GM19023 (cell line): ENCODE measurements around the gene AP3B1.

Source experiments
- ATAC-seq: cut with Tn5 transposase; IDR thresholded peaks from one replicate; pipeline ENCODE4 v1.9.1; 2021; ENCODE audit warnings: mild to moderate bottlenecking, moderate library complexity; ENCODE audit not compliant: unreplicated experiment

AP3B1 gene

DNA sequence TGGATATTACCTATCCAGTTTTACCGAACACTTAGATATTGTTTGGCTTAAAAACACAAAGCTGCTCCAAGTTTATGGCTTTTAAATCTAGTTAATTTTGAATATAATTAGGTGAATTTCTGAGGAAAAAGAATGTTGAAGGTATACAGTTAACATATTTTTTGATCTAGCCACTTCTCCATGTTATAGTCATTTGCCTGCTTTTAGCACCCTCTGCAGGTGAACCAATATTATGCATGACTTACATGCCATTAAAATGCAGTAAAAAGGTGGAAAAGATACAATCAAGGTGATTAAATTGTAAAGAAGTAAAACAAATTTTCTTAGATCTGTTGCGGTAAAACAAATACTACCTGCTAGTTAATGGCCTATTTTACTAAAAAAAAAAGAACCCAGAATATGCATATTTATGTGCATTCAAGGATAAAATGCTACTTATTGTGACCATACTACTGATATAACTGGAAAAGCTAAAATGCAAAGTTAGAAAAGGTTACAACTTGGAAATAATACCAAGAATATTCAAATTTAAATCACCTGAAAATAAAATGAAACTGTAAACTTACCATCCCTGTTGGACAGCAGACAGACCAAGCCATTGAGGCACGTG lies 132.1 kb downstream of the AP3B1 start:
- ATAC-seq: no peak

DNA sequence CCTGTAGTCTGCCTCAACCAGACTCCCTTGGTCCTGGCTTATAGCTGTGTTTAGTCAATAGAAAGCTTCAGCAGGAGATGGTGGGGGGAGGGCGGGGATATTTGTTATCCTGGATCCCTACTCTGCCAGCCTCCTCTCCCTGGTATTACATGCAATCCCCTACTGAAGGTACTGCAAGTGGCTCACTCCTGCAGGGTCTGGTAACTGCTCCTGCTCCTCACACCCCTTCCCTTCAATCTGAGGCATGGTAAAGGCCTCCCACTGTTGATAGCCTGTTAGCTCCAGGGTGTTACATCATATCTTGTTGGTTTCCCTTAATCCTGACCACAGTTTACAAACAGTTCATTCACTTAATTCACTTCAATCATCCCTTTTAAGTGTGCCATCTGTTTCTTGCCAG lies 137.5 kb downstream of the AP3B1 start:
- no peak for ATAC-seq

DNA sequence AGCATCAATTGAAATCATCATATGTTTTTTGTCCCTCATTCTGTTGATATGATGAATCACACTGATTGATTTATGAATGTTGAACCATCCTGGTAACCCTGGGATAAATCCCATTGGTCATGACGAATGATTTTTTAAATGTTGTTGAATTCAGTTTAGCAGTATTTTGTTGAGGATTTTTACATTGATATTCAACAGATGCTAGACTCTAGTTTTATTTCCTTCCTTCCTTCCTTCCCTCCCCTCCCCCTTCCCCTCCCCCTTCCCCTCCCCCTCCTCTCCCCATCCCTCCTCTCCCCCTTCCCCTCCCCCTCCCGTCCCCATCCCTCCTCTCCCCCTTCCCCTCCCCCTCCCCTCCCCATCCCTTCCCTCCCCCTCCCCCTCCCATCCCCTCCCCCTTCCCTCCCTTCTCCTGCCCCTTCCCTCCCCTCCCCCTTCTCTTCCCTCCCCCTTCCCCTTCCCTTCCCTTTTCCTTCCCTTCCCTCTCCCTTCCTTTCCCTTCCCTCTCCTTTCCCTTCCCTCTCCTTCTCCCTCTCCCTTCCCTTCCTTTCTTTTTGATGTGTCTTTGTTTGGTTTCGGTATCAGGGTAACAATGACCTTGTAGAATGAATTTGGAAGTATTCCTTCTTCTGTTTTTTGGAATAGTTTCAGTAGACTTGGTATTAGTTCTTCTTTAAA lies 142.8 kb downstream of the AP3B1 start:
- ATAC-seq: no peak

DNA sequence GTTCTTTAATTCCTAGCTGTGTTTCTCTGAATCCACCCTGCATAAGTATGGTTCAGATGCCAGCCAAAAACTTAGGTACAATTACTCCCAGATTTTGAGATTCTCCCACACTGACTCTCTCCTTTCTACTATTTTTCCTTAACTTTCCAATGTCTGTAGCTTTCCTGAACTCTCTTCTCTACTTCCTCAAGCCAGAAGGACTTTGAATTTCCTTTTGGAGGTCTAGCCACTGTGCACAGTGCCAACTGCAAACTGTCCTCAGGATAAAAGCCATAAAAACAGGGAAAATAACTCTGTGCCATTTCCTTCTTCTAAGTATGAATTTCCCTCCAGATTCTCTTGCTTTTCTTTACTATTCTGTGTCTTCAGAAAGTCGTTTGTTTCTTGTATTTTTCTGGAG lies 157.2 kb downstream of the AP3B1 start:
- ATAC-seq: no peak

DNA sequence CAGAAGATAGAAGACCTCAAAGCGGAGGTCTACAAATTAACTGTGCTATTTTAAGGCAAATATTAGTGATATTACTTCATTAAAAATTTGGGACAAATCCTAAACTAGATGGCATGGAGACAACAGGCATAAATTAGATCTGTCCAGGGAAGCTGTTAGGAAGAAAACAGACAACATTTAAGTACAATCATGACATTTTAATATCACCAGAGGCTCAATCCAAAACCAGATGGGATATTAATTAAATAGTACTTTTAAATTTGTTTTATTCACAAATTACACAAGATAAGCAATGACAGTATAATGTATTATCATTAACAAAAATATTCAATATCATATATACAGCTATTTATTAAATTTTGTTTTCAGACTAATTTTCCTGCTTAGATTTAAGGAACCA lies 161.1 kb downstream of the AP3B1 start:
- no peak for ATAC-seq

DNA sequence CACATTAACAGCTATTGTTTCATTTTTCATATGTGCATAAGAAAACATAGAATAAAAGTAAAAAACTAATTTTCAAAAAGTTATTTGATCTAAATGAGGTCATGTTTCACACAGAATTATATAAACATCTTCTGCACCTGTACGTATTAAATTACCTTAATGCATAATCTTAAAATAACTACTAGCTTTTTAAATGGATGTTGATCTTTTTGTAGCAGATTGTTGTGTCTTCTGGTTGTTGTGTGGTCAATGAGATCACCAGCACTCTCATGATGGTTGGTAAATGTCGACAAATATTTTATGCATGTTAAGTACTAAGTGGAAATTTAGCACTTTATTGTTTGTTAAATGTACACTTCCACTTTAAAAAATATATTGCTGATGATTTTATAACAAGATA lies 162.0 kb downstream of the AP3B1 start:
- ATAC-seq: no peak

DNA sequence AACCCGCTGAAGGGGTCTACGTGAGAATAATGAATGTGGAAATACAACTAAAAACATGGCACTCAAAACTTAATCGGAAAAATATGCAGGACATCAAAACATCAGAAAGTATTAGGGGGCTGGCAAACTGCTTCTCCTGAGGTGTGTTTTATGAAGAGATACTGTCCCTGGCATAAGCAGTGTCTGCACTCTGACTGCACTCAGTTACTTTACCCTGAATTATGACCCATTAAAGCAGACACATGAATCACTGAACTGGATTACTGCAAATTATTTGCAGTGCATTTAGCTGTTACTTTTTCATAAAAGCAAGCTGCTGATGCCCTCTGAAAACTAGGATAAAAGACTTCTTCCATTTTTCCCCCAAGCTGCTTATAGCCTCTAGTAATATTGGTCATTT lies 164.9 kb downstream of the AP3B1 start:
- no peak for ATAC-seq

DNA sequence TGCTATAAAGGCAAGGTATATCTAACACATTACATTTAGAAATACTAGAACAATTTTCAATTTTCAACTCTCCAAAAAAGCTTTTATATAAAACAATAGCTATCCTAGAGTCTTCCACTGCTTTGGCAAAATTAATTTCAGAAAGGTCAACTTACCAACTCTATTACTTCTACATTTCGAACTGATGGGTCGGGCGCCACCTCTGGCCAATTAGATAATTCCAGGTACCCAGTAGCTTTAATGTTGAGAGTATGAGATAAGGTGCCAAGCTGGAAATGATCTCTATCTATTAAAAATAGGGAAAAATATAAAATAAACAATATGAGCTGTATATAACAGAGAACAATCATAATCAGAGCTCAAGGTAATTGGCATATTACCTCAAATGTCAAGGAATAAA lies 166.6 kb downstream of the AP3B1 start:
- no peak for ATAC-seq

DNA sequence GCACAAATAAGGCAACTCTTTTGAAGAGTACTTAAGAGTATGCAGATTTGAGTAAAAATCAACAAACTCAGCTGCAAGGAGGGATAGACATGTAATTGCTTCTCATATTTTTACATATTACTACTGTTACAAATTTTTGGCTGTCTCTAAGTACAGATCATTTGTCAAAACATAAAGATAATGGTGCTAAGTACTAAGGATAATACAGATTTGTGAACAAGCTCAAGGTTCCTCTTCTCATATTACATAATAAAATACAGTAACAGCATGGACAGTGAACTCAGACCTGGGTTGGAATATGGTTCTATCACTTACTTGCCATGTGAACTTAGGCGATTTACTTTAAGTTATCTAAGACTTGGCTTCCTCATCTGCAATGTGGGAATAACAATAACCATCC lies 168.0 kb downstream of the AP3B1 start:
- no peak for ATAC-seq

DNA sequence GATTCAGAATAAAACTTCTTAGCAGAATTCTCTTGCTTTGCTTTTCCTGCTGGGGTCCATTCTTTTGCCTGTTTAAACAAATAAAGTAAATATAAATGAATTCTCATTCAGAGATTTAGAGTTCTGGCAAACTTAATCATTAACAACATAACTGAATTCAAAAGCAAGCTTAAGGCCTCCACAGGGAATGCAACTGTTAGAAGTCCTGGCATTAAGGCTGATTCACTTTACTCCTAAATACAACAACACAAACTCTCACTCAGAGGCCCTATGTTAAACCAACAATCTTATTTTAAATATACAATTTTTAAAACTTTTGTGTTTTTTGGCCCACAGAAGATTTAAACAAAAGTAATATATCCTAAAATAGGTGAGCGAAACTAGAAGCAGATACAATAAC lies 178.3 kb downstream of the AP3B1 start:
- no peak for ATAC-seq

DNA sequence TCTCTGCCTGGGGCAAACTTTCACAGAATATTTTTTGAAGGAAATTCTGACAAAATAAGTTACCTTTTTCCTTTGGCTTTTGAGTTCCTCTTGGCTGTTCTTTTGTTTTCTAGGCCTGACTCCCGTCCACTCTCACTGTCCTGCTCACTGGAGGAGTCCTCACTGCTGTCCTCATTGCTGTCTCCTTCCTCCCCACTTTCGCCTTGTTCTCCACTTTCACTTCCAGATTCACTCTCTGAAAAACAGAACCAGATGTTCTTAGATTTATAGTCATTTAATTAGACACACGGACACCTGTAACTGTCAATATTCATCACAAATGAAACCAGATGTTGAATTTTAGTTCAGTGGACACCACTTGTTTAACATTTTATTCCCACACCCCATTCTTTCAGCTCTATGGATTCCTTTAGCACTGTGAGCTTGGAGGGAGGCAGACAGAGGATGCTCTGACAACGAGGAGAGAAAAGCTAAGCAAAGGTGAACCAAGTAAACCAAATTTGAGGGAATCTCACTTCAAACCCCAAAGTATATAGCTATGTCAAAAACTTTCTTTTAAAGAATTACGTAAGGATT lies 180.7 kb downstream of the AP3B1 start:
- ATAC-seq: no peak

DNA sequence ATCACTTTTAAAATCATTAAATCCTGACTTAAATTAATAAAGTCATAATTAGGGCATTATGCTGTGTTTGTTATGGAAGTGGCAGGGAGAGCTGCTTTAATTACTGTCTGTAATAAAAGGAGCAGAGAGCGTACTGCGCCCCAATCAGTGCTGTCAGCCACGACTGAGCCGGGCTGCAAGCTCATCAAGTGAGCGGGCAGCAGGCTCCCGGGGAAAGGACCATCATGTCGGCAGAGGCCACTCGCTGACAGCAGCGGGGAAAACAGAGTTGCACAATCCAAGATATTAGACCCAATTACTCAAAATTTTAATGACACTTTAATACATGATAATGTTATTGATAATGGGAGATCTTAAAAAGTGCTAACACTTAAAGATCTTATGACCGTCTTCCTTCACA lies 181.6 kb downstream of the AP3B1 start:
- ATAC-seq: no peak

DNA sequence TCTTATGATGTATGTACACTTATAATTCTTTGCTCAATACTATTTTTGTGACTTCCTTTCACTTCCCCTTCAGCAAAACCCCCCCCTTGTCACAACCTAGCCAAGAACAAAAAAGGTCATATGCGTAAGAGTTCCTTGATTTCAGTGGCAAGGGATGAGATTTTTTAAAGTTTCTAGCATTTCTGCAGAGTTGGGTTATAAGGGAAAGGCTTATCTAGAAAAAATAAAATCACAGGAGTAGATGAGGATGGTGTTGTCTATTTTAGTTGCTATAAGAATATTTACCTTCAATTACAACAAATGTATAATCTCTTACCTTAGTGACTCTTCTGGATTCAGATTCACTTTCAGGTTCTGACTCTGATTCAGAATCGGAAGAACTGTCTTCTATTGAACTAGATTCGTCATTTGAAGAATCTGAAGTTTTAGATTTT lies 184.6 kb downstream of the AP3B1 start:
- no peak for ATAC-seq

DNA sequence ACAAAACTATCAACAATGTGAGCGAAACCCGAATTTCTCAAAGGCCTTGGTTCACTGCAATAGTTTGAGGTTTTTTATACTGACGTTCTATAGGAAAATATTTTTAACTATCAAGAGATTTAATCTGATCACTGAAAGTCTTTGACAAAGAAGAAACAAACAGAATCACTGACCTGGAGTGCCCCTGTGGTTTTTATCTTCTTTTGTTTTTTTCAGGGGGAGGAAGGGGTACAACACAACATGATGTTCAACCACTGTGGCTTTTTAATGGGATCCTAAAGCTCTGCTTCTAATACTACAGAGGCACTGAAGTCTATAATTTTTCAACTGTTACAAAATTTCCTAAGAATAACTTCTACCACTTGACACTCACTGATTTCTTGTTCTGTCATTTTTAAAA lies 185.9 kb downstream of the AP3B1 start:
- no peak for ATAC-seq

DNA sequence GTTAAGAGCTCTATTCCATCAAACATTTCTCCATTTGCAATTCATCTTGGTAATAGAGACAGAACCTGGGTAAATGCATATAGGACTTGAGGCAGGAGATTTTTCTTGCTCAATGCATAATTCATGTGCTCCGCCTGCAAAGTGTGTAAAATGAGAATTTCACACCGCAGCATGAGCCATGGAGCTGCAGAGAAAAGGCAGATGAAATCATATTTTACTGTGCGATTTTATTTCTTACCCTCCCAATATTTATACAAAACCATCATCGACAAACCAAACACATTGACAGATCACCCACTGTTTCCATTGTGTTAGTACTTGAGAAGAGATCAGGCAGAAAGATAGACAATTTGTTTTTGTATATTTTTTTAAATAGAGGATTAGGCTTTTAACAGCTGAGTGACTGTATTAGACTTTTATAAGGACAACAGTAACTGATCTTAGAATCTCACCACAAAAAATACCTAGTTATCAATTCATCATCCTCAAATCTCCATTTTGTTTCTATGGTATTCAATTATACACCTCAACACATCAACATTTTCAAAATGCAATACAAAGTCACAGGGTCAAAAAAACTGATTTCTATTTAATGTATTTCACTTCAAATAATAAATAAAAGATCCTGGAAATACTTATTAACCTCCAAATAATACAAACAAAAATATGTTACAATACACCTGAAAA lies 191.1 kb downstream of the AP3B1 start:
- ATAC-seq: no peak

DNA sequence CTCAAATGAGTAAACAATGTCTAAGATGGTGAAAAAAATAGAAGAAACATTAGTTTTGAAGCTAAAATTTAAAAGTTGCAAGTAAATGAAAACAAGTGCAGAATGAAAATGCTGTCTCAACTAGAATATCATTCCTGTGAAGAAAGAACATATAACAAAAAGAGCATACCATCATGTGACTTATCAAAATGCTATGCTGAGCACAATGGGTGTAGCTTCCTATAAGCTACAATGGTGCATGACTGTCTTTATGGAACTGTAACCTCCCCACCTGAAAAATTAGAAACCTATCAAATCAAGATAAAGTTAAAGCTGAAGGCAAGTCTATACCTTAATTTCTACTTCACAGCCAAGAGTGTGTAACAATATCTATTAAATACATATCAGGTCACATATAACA lies 192.0 kb downstream of the AP3B1 start:
- ATAC-seq: no peak

DNA sequence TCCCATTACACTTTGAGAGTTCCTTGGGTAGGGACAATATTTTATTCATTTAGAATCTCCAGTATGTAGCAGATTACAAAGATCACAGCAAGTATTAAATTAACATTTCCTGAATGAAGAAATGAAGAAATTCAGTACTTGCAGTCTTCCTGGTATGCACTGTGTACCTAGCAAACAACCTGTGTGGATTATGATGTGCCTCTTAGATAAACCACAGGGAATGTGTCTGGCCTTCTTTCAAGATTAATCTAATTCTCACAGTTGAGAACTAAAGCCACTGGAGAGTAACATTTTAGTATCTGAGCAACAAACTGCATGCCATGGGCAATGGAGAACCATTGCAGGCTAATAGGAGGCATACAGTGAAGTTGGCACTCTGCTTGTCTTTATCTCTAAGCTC lies 199.4 kb downstream of the AP3B1 start:
- ATAC-seq: no peak

DNA sequence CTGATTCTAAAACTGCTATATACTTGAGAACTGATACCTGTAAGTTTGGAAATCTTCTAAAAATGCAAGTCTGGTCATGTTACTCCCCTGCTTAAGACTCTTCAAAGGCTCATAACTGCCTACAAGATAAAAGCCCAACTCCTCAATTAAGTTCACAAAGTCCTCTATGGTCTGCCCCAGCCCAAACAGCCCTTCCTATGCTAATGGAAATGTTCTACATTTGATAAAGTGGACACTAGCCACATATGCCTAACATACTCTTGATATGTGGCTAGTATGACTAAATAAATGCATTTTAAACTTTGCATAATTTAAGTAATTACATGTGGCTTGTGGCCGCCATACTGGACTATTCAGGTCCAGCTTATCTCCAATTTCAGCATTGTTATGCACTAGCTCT lies 204.5 kb downstream of the AP3B1 start:
- no peak for ATAC-seq

DNA sequence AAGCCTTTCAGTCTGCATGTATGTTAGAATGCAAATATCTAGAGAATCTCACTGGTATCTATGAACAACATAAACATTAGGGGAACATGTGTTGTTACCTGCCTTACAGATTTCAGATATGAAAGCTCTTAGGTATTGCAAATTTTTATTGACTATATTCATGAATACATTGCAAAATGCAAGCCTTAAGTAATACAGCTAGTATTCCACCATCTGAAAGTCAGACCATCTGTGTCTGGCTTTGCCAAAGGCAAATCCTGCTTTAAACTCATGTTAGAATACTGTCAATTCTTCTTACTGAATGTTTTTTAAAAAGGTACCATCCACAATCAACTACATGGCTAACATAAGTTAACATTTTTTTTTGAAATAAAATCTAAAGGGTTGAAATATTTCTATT lies 215.6 kb downstream of the AP3B1 start:
- no peak for ATAC-seq

DNA sequence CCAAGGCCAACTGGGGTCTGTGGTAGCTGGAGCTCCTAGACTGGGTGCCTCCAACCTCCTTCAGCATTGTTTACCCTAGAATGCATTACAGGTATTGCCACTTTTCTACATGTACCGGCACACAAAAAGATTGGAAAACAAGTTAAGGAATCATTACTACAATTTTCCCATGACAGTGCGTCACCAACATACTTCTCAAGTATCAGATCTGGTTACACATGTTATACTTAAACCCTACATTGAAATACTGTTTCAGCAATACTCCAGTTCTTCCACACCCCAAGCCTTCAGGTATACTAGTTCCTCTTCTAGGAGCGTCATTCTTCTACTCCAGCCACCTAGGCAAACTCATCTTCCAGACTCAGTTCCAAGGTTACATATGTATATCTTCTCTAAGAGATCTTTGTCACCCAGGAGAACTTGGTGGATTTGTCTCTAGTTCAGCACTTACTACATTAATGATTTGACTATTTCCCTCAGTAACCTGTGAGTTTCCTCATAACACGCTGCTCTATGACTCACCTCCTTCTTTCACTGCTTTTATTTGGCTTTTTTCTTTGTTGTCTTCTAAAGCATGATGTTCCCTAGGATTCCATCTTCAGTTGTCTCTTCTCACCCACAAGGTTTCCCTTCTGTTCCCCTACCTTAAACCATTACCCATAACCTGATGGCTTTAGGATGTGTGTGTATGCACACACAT lies 217.0 kb downstream of the AP3B1 start:
- ATAC-seq: no peak

DNA sequence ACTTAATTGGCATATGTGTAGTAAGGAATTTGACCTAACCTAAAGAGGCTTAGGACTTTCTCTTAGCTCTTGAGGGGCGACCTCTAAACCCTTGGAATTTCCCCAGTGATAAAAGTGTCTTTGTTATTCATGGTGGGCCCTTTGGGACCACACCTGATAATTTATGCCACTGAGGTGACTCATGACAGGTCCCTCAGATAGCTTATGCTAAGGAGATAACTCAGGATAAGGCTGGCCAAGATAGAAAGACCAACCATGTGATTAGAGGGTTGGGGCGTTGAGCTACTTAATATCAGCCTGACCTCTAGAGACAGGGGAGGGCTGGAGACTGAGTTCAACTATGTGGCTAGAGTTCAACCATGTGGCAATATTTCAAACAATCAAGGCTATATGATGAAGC lies 218.1 kb downstream of the AP3B1 start:
- ATAC-seq: no peak

DNA sequence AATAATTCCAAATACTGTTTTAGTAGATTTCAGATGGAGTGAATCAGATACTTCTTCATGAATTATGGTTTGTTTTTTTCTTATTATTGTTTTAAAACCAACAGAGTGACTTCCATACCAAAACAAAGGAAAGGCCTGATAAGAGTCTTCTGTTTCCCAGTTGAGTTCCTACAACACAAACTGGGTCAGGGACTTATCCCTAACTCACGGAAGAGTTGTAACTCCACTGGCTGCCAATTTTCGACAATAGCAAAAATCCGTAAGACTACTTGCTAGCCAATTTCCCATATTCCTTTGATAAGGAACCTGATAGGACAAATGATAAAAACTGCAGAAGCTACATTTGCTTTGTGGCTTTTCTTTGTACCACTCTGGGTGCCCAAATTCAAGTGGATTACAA lies 219.2 kb downstream of the AP3B1 start:
- no peak for ATAC-seq
